Measurements from ENCODE around the gene USP22.

The USP22 gene

GRCh38 chr17:20983359-20983637 is 59.5 kb downstream of the USP22 start:
- Histone ChIP-seq H3K36me3 (ENCODE audit: control insufficient read depth, low read length) (no peaks in the 10 kb centered on the region), H3K27me3 (ENCODE audit: control insufficient read depth, low read length) (peaks cover 4% of the 10 kb centered on the region; the same call in 1 of the 2 replicates), H3K4me1 (ENCODE audit: control insufficient read depth, low read length) (no peaks in the 10 kb centered on the region), H3K9me2 (replicated peaks; ENCODE audit: control insufficient read depth, low read length) (no peaks in the 10 kb centered on the region), H3K9me3 (ENCODE audit: control insufficient read depth, insufficient read depth, low read length) (no peaks in the 10 kb centered on the region), H3K4me2 (ENCODE audit: low read length) (no peak overlapping the region), H3F3A (ENCODE audit: control insufficient read depth, insufficient read depth) (no peaks in the 10 kb centered on the region), H3K4me3 (ENCODE audit: low read length) (no peak overlapping the region), H4K20me1 (ENCODE audit: control insufficient read depth, insufficient read depth, low read depth, low read length) (0 out of 2 replicates have a peak, but pooled peaks cover 3% of the 10 kb centered on the region), H3K27ac (ENCODE audit: low read depth, low read length) (no peak overlapping the region), H3K79me2 (ENCODE audit: control insufficient read depth, low read length) (no peaks in the 10 kb centered on the region)
- TF ChIP-seq EZH2phosphoT487 (IDR thresholded peaks at IDR 0.05; ENCODE audit: borderline replicate concordance, low read length) = no peak
- TF ChIP-seq, protein P1, sequence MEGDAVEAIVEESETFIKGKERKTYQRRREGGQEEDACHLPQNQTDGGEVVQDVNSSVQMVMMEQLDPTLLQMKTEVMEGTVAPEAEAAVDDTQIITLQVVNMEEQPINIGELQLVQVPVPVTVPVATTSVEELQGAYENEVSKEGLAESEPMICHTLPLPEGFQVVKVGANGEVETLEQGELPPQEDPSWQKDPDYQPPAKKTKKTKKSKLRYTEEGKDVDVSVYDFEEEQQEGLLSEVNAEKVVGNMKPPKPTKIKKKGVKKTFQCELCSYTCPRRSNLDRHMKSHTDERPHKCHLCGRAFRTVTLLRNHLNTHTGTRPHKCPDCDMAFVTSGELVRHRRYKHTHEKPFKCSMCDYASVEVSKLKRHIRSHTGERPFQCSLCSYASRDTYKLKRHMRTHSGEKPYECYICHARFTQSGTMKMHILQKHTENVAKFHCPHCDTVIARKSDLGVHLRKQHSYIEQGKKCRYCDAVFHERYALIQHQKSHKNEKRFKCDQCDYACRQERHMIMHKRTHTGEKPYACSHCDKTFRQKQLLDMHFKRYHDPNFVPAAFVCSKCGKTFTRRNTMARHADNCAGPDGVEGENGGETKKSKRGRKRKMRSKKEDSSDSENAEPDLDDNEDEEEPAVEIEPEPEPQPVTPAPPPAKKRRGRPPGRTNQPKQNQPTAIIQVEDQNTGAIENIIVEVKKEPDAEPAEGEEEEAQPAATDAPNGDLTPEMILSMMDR (IDR thresholded peaks at IDR 0.05; ENCODE audit: low read depth, low read length, poor library complexity, severe bottlenecking) = no peak

- TF ChIP-seq, protein P1 (IDR thresholded peaks at IDR 0.05; ENCODE audit: low read depth, low read length, poor library complexity, severe bottlenecking) = no peak
- TF ChIP-seq EZH2phosphoT487 (IDR thresholded peaks at IDR 0.05; ENCODE audit: borderline replicate concordance, low read length) = no peak
- H3K27ac ChIP-seq (ENCODE audit: low read depth, low read length) = no peak overlapping the region
- H3K4me1 ChIP-seq (ENCODE audit: control insufficient read depth, low read length) = no peaks in the 10 kb centered on the region
- no peaks in the 10 kb centered on the region for H3K79me2 ChIP-seq (ENCODE audit: control insufficient read depth, low read length)
- no peak overlapping the region for H3K4me2 ChIP-seq (ENCODE audit: low read length)
- no peak overlapping the region for H3K4me3 ChIP-seq (ENCODE audit: low read length)
- H3K27me3 ChIP-seq (ENCODE audit: control insufficient read depth, low read length) = peaks cover 4% of the 10 kb centered on the region; the same call in 1 of the 2 replicates
- no peaks in the 10 kb centered on the region for H3K36me3 ChIP-seq (ENCODE audit: control insufficient read depth, low read length)
- no peaks in the 10 kb centered on the region for H3K9me2 ChIP-seq (replicated peaks; ENCODE audit: control insufficient read depth, low read length)
- H3K9me3 ChIP-seq (ENCODE audit: control insufficient read depth, insufficient read depth, low read length) = no peaks in the 10 kb centered on the region
- H3F3A ChIP-seq (ENCODE audit: control insufficient read depth, insufficient read depth) = no peaks in the 10 kb centered on the region
- 0 out of 2 replicates have a peak, but pooled peaks cover 3% of the 10 kb centered on the region for H4K20me1 ChIP-seq (ENCODE audit: control insufficient read depth, insufficient read depth, low read depth, low read length)
These were observed 60.0 kb downstream of the USP22 start for GRCh38 chr17:20982589-20983358.

- Histone ChIP-seq H3K9me2 (replicated peaks; ENCODE audit: control insufficient read depth, low read length) (no peaks in the 10 kb centered on the region), H3K4me2 (ENCODE audit: low read length) (no peak overlapping the region), H3K9me3 (ENCODE audit: control insufficient read depth, insufficient read depth, low read length) (no peaks in the 10 kb centered on the region), H3K4me1 (ENCODE audit: control insufficient read depth, low read length) (no peaks in the 10 kb centered on the region), H3K4me3 (ENCODE audit: low read length) (no peak overlapping the region), H3K27me3 (ENCODE audit: control insufficient read depth, low read length) (peaks cover 2% of the 10 kb centered on the region; the same call in 1 of the 2 replicates), H4K20me1 (ENCODE audit: control insufficient read depth, insufficient read depth, low read depth, low read length) (0 out of 2 replicates have a peak, but pooled peaks cover 3% of the 10 kb centered on the region), H3K27ac (ENCODE audit: low read depth, low read length) (no peak overlapping the region), H3K36me3 (ENCODE audit: control insufficient read depth, low read length) (no peaks in the 10 kb centered on the region), H3K79me2 (ENCODE audit: control insufficient read depth, low read length) (no peaks in the 10 kb centered on the region), H3F3A (ENCODE audit: control insufficient read depth, insufficient read depth) (no peaks in the 10 kb centered on the region)
- no peak for TF ChIP-seq EZH2phosphoT487 (IDR thresholded peaks at IDR 0.05; ENCODE audit: borderline replicate concordance, low read length)
- TF ChIP-seq, protein P1 (IDR thresholded peaks at IDR 0.05; ENCODE audit: low read depth, low read length, poor library complexity, severe bottlenecking) = no peak
These were observed 61.5 kb downstream of the USP22 start for GRCh38 chr17:20981046-20981920.

Measured in DOHH2 (cell line).